GM19395 (cell line): ENCODE measurements around the gene NCBP3.
"Not testable (repeated sequence)": the region's sequence is repeated elsewhere in the genome, so short reads cannot be mapped to it uniquely, and the experiment has no call there.

Experiments
- ATAC-seq: cut with Tn5 transposase; IDR thresholded peaks from one replicate; pipeline ENCODE4 v1.9.1; 2021; ENCODE audit warnings: mild to moderate bottlenecking, moderate library complexity; ENCODE audit not compliant: unreplicated experiment

NCBP3 gene

DNA sequence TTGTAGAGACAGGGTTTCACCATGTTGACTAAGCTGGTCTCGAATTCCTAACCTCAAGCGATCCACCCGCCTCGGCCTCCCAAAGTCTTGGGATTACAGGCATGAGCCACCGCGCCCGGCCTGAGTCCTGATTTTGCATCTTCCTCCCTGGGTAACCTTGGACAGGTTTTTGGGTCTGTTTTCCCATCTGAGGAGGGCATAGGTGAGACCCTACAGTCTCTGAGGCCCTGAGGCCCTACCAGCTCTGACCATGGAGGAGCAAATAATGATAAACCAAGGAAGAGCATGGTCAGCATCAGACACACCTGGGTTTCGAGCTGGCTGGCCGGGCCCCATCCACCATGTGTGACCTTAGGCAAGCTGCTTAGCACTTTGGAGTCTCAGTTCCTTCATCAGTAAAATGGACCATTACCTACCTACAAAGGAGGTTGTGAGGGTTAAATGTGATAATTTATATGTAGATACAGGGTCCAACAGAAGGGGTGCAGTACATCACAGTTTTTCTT is 1.2 kb upstream of the NCBP3 start:
- ATAC-seq, result no peak

GRCh38 chr17:3846437-3847164 is 555 bp upstream of the NCBP3 start:
- ATAC-seq, result no peak

GRCh38 chr17:3845291-3845620 is 790 bp downstream of the NCBP3 start:
- ATAC-seq, result peak; percentile 15

DNA sequence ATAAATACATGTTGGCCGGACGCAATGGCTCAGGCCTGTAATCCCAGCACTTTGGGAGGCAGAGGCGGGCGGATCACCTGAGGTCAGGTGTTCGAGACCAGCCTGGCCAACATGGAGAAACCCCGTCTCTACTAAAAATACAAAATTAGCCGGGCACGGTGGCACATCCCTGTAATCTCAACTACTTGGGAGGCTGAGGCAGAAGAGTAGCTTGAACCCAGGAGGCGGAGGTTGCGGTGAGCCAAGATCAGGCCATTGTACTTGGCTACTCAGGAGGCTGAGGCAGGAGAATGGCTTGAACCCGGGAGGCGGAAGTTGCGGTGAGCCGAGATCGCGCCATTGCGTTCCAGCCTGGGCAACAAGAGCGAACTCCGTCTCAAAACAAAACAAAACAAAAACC is 1.5 kb downstream of the NCBP3 start:
- ATAC-seq, result not testable (repeated sequence)

GRCh38 chr17:3843935-3844516 is 2.0 kb downstream of the NCBP3 start:
- no peak for ATAC-seq

- no peak for ATAC-seq
These were observed 7.8 kb downstream of the NCBP3 start for GRCh38 chr17:3838206-3838605.

DNA sequence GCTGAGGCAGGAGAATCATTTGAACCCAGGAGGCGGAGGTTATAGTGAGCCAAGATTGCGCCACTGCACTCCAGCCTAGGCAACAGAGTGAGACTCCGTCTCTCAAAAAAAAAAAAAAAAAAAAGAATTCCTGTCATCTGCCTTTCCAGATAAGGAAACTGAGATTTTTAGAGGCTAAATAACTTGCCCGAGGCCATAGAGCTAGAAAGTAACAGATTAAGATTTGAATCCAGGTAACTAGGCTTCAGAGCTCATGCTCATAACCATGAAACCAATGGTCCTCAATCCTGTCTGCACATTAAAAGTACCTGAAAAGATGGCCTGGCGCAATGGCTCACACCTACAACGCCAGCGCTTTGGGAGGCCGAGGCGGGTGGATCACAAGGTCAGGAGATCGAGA is 9.5 kb downstream of the NCBP3 start:
- no peak for ATAC-seq

GRCh38 chr17:3835410-3836229 is 10.4 kb downstream of the NCBP3 start:
- no peak for ATAC-seq

DNA sequence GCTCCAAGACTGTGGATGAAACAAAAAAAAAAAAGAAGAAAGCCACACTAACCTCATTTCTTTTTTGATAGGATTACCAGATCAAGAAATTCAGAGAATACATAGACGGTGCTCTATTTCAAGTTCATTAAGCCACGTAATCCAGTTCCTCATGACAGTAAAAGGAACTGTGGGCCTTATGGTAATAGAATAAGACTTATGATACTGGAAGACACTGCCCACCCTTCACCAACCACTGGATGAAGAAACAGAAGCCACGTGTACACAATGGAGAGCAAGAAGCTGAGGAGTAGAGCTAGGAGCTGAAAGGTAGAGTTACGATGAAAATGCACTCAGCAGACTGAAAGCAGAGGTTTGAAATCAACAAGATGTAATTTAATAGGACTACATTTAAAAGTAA is 11.2 kb downstream of the NCBP3 start:
- no peak for ATAC-seq

- ATAC-seq, result no peak
These were observed 17.2 kb downstream of the NCBP3 start for GRCh38 chr17:3828852-3829232.

DNA sequence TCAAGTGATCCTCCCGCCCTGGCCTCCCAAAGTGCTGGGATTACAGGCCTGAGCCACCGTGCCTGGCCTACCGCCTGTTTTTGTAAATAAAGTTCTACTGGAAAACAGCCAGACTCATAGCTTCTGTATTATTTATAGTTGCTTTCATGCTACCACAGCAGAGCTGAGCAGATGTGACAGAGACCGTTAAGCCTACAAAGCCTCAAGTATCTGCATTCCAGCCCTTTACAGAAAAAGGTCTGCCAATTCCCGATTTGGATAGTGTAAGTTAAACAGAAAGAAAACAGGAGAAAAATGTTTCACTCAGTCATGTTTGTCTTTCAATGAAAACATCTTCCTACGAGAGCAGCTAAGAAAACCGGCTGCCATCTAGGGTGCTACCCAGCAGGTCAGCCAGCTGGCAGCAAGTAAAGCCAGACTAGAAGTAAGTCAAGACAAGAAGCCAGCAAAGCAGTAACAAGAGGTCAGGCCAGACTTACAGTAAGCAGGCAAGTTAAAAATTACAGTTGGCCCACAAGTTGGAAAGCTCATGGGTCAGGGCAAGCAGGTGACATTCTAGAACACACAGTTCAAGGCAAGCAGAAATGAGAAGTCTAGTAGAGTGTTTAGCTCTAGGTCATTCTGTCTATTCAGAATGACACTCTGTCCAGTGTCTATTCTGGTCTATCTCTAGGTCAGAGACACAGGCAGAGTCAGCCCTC is 17.7 kb downstream of the NCBP3 start:
- ATAC-seq, result no peak

GRCh38 chr17:3827124-3827773 is 18.8 kb downstream of the NCBP3 start:
- ATAC-seq, result no peak

DNA sequence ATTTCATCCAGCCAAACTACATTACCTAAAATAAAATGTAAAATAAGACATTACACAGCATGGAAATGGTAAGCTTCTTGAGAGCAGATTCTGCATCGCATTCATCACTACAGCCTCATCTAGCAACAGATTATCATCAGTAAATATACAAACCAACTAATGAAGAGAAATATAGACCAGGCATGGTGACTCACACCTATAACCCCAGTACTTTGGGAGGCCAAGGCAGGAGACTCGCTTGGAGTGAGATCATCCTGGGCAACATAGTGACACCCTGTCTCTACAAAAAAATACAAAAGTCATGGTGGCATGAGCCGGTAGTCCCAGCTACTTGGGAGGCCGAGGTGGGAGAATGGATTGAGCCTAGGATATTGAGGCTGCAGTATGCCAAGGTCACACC is 19.9 kb downstream of the NCBP3 start:
- ATAC-seq, result no peak

DNA sequence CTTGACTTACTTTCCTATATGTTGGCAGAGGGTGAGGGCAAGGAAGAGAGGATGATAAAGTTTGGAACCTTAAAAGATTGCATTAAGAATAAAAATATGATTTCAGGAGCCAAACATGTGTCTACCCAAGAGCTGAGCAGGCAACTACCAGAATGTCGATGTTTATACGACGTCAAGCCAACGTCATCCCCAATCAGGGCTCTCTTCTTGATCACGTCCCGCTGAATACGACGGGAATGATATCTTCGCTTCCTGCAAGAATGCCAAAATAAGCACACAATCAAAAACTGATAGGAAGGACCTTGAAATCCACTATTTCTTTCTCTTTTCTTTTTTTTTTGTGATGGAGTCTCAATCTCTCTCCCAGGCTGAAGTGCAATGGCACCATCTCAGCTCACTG is 24.9 kb downstream of the NCBP3 start:
- no peak for ATAC-seq

- ATAC-seq, result no peak
These were observed 27.3 kb downstream of the NCBP3 start for GRCh38 chr17:3818786-3819185.

DNA sequence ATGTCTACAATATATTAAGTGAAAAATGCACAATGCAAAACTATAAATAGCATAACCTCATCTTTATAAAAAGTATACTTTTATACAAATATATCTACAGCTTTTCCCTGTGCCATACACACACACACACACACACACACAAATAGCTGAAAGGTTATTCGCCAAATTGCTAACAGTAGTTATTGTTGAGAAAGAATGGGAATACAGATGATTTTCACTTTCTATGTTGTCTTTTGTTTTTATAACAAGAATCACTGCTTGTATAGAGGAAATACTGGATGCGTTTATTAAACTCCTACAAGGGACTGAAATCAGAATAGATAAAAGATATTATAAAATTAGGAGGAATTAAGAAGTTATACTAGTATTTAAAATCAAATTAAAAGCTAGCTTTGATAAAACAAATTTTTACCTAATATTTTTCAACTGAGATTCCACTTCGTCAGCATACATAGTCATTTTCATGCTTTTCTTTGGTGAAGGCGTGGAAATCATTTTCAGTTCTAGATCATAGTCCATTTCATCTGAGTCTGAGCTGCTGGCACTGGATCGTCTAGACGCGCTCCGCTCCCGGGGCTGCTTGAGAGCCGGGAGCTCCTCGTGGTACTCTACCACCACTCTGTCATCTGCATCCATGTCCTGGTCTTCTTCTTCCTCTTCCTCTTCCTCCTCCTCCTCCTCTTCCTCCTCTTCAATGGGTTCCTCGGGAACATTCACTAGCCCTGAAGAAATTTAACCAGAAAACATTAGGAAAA is 28.0 kb downstream of the NCBP3 start:
- ATAC-seq, result no peak

- no peak for ATAC-seq
These were observed 30.1 kb downstream of the NCBP3 start for GRCh38 chr17:3815925-3816324.

DNA sequence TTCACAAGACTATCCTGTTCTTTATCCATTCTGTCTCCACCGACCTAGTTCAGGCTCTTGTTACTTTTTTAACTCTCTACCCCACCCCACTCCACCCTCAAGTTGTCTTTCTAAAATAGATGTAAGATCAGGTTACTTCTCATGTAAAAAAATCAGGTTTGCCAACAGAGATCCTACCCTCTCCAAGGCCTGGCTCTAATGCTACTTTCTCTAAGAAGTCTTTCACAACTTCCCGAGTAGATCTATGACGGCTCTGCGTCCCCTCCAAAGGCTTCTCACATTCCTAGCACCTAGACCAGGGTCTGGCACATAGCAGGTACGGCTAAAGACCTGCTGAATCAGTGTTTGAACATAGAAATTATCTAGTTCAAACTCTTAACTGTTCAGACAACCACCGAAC is 30.9 kb downstream of the NCBP3 start:
- no peak for ATAC-seq

- ATAC-seq, result no peak
These were observed 31.7 kb downstream of the NCBP3 start for GRCh38 chr17:3814361-3814760.

DNA sequence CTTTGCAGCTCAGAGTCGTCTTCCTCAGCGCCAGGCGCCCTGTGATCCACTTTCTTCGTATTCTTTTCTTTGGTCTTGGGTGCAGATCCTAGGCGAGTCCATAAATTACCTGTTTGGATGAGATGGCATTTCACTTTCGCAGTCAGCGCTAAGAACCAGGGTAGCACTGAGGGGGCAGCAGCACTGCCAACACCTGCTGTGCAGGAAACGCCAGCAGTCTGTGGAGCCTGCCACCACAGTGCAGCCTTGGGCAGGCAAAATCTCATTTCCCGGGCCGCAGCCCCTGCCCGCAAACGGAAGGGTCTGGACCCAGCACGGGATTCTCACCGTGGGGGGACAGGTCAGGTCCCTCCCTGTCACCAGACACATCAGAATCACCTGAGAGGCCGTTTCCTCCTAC is 32.9 kb downstream of the NCBP3 start:
- no peak for ATAC-seq
